Uterus (tissue), 2 donors: ENCODE results near the gene AMN.

Experiments used
- POLR2A ChIP-seq, 2 donors: fragments of 450-650 bp; IDR thresholded peaks; one replicate each; pipeline ENCODE4 v1.6.1; 2016; ENCODE audit warnings: antibody characterized with exemption in 2 of 2, mild to moderate bottlenecking in 1 of 2, moderate library complexity in 1 of 2
- TF ChIP-seq, protein P1 (sequence below), 4 experiments: fragments of 200-600 bp in 2 of 4; fragments of 450-650 bp in 2 of 4; sonication (generic) in 2 of 4; IDR thresholded peaks; one replicate each; pipeline ENCODE4 v1.5.1; 2016 to 2019; ENCODE audit warnings: antibody characterized with exemption in 4 of 4, mild to moderate bottlenecking in 2 of 4, moderate library complexity in 1 of 4

DNA sequence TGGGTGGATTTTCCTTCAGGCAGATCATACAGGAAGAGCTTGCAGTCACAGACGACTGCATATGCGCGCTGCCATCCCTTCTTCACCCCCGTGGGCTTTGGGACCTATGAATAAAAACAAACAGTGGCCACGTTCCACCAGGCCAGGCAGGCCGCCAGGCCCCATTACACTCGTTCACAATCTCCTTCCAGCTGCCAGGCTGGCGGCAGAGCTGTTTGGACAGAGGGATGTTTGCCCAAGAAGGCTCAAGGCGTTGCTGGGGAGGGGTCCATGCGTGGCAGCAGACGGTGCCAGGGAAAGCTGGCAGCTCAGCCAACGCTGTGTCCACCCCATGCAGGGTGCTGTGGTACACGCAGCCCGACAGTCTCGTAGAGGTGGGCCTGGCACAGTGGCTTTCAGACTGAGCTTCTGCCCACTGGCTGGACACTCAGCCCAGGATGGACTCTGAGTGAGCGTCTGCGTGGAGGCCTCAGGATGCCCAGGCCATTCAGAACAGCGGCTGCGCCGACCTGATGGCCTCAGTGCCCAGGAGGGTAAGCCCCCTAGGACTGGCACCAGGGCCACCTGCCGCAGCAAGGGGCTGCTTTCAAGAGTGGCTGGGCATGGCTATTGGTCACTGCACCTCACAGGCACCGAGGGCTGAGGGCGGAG lies 27.5 kb downstream of the AMN start:
- TF ChIP-seq, protein P1, sequence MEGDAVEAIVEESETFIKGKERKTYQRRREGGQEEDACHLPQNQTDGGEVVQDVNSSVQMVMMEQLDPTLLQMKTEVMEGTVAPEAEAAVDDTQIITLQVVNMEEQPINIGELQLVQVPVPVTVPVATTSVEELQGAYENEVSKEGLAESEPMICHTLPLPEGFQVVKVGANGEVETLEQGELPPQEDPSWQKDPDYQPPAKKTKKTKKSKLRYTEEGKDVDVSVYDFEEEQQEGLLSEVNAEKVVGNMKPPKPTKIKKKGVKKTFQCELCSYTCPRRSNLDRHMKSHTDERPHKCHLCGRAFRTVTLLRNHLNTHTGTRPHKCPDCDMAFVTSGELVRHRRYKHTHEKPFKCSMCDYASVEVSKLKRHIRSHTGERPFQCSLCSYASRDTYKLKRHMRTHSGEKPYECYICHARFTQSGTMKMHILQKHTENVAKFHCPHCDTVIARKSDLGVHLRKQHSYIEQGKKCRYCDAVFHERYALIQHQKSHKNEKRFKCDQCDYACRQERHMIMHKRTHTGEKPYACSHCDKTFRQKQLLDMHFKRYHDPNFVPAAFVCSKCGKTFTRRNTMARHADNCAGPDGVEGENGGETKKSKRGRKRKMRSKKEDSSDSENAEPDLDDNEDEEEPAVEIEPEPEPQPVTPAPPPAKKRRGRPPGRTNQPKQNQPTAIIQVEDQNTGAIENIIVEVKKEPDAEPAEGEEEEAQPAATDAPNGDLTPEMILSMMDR (IDR thresholded peaks at IDR 0.05) = no peak
- no peak for TF ChIP-seq POLR2A (IDR thresholded peaks at IDR 0.05)
